Activated T-cell treated with anti-CD3 and anti-CD28 coated beads for 48 hours (primary cell): ENCODE data around the gene SLC6A20.

ENCODE experiments used
- DNase-seq: peaks from one replicate; pipeline ENCODE4 v3.0.0-alpha.2; 2020; ENCODE audit warnings: low read depth

The SLC6A20 gene

GRCh38 chr3:45795882-45796765 is at the start of gene SLC6A20:
SLC6A20 (minus strand) TSS chr3:45796536; CDS start chr3:45796419, 117 bp downstream.
- peak; percentile 2 for DNase-seq

- no peak for DNase-seq
Measured at GRCh38 chr3:45844616-45845015, 48.3 kb upstream of the SLC6A20 start.

- no peak for DNase-seq
Measured at GRCh38 chr3:45842851-45843625, 46.7 kb upstream of the SLC6A20 start.

- peak; percentile 82 for DNase-seq
Measured at GRCh38 chr3:45841757-45842491, 45.6 kb upstream of the SLC6A20 start, which contains the start of gene LZTFL1. LZTFL1 (minus strand) TSS chr3:45842119; CDS start chr3:45841991, 128 bp downstream.

- DNase-seq, result peak; percentile 4
Measured at GRCh38 chr3:45841420-45841756, 45.1 kb upstream of the SLC6A20 start.

- no peak for DNase-seq
Measured at GRCh38 chr3:45838466-45838865, 42.1 kb upstream of the SLC6A20 start.

- no peak for DNase-seq
Measured at GRCh38 chr3:45832699-45833098, 36.4 kb upstream of the SLC6A20 start.

GRCh38 chr3:45830121-45830520 is 33.8 kb upstream of the SLC6A20 start:
- no peak for DNase-seq

- DNase-seq, result no peak
Measured at GRCh38 chr3:45826908-45827307, 30.6 kb upstream of the SLC6A20 start.

GRCh38 chr3:45826321-45826720 is 30.0 kb upstream of the SLC6A20 start:
- no peak for DNase-seq

- DNase-seq, result no peak
Measured at GRCh38 chr3:45821127-45821526, 24.8 kb upstream of the SLC6A20 start.

GRCh38 chr3:45819543-45819942 is 23.2 kb upstream of the SLC6A20 start:
- DNase-seq, result no peak

GRCh38 chr3:45817831-45818522 is 21.6 kb upstream of the SLC6A20 start:
- no peak for DNase-seq

- no peak for DNase-seq
Measured at GRCh38 chr3:45816544-45816943, 20.2 kb upstream of the SLC6A20 start.

GRCh38 chr3:45814322-45814721 is 18.0 kb upstream of the SLC6A20 start:
- no peak for DNase-seq

GRCh38 chr3:45807681-45808540 is 11.6 kb upstream of the SLC6A20 start:
- DNase-seq, result no peak

- DNase-seq, result no peak
Measured at GRCh38 chr3:45807133-45807532, 10.8 kb upstream of the SLC6A20 start.

GRCh38 chr3:45806072-45806471 is 9.7 kb upstream of the SLC6A20 start:
- no peak for DNase-seq

GRCh38 chr3:45803252-45803935 is 7.1 kb upstream of the SLC6A20 start:
- DNase-seq, result no peak

GRCh38 chr3:45802146-45802545 is 5.8 kb upstream of the SLC6A20 start:
- DNase-seq, result no peak
